HG03378 (cell line): Measurements from ENCODE around the gene ODC1.
"Not testable (repeated sequence)": the region's sequence is repeated elsewhere in the genome, so short reads cannot be mapped to it uniquely, and the experiment has no call there.

Source experiments
- ATAC-seq: cut with Tn5 transposase; IDR thresholded peaks from one replicate; pipeline ENCODE4 v1.9.1; 2021; ENCODE audit warnings: mild to moderate bottlenecking, moderate library complexity; ENCODE audit not compliant: unreplicated experiment

Gene ODC1

DNA sequence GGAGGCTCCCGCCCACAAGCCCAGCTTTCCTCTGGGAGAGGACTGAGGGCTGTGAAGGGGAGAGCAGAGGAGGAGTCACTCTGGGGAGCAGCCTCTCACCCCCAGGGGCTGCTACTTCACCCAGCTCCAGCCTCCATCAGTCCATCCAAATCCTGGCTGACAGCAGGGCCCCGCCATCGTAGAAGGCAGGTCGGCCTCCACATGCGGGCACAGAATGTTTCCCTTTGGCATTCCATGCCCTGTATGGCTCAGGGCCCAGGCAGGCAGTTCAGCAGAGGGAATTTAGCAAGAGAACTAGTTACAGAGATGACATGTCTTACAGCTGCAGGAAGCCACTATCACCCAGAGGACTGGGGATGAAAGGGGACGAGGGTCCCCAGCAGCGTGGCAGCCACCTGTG is 6.4 kb upstream of the ODC1 start:
- ATAC-seq: no peak

DNA sequence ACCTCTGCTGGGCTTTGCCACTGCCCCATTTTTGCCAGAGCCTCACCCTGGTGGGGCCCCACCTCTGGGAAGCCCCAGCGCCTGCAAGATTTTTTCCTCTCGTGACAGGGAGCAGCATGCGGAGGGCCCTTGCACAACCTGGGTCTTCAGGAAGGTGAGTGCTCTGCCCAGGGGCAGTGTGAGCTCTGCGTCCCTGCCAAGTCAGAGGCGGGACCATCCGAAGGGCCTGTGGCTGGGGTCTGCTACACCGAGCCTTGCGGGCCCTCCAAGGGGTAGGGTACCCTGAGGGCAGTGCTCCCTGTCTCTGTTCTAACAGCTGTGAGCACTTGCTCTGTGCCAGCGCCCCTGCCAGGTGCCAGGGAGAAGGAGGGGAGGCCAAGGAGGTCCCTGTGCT is 5.8 kb upstream of the ODC1 start:
- ATAC-seq: no peak

DNA sequence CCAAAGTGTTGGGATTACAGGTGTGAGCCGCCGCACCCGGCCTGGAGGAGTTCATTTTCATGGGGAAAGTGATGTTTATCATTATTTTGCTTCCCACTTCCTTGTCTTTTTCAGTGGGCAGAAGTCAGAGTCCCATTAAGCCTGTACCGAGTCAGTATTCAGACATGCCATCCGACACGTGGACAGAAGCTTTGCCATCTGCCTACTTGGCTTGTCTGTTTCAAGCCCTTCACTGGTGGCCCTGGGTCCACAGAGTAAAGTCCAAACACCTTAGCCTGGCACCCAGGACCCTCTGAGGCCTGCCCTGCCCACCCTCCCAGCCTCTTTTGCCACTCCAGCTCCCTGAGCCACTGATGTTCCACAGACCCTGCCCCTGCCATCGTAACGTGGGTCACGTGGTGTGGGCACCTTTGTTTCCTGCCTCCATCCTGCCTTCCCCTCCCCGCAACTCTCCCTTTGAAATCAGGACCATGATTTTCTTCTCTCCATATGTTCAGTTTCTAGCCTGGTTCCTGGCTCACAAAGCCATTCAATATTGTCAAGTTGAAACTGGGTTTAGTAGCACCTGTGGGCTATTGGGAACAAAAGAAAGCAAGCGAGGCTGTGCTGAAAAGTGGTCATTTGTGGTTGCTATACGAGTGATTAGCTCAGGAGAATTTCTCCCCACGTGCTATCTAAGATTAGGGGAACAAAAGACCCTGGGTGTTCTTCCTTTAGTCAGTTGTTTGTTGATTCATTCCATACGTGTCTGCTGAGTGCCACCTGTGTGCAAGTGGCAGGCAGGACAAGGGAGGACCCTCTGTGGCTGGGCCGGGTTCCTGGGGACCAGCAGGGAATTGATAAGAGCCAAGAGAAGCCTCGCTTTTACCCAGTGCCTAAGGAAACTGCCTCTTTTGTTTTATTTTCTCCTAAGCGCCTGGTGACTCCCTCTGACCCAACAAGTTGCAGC is 5.1 kb upstream of the ODC1 start:
- ATAC-seq: no peak

DNA sequence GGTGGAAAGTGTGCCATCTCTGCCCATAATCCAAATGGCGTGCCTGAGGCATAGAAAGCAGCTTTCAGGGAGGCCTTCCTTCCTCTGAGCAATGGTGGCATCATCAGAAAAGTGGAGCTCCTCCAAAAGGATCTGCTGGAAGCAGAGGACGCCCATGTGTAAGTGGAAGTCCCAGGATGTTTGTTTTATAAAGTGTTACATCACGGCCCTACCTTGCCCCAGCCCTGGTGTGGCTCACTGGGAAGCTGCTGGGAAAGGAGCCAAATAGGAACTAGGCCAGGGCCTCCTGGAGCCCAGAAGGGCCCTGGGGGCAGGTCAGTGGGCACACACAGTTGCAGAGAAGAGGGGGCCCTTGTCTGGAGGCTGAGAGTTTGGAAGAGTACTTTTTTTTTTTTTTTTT is 4.2 kb upstream of the ODC1 start:
- ATAC-seq: no peak

DNA sequence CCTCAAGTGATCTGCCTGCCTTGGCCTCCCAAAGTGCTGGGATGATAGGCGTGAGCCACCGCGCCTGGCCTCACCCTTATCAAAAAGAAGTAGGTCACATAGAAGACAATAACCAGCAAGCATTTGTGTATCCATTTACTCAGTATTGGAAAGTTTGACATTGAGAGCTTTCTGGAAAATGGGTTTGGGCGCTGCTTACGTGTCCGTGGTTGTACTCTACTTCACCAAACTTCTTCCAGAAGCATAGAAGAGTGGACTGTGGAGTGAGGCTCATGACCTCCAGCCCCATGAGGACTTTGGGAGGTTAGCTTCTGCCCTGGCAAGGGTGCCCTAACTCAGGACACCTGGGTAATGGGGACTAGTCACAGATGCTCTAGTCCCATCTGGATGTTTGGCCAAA is 3.7 kb upstream of the ODC1 start:
- ATAC-seq: no peak

DNA sequence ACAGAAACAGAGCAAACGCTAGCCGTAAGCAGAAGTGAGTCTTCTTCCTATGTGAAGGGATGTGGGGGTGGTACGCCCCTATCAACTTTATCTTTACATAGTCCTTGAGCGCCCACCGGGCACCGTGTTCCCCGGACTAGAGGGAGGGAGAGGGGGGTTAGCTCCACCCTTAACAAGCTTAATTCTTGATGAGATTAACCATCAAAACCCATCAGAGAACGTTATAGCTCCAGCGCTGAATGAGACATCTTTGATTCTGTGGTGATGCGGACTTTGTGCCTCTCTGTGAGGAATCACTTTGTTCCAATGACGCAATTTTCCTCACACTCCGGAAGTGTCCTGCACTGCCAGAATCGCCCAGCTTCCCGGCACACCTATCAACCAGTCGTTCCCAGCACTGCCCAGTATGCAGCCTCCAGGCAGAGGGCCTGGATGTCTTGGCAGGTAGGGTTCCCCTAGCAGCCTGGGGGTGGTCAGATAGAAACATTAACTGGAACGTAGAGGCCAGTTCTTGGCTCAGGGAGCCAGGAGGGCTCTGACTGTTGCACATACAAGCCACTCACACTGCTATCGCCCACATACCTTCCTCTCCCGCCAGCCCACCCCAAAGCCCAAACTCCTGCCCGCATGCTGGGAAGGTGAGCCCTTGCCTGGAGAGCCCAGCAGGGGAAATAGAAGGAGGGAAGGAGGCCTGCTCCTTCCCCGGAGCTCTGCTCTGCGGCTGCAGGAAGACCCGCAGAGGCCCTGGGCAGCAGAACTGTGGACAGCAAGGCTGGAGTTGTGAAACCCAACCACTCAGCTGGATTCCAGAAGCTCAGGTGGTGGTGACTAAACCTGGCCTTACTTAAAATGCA is 1.9 kb upstream of the ODC1 start:
- no peak for ATAC-seq

DNA sequence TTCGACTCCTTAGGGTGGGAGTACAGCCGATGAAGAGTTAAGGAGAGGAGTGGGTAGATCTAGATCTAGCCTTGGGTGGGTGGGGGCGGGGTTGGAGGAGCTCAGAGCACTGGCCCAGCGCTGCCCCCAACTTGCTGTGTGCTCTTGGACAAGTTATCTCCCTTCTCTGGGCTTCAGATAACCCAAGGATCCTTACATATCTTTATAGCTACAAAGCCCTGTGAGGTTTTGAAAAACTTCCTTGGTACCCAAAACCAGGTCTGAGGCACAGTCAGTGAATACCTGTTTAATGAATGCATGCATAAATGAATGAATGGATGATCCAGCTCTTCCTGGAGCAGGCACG is 1.3 kb upstream of the ODC1 start:
- ATAC-seq: no peak

DNA sequence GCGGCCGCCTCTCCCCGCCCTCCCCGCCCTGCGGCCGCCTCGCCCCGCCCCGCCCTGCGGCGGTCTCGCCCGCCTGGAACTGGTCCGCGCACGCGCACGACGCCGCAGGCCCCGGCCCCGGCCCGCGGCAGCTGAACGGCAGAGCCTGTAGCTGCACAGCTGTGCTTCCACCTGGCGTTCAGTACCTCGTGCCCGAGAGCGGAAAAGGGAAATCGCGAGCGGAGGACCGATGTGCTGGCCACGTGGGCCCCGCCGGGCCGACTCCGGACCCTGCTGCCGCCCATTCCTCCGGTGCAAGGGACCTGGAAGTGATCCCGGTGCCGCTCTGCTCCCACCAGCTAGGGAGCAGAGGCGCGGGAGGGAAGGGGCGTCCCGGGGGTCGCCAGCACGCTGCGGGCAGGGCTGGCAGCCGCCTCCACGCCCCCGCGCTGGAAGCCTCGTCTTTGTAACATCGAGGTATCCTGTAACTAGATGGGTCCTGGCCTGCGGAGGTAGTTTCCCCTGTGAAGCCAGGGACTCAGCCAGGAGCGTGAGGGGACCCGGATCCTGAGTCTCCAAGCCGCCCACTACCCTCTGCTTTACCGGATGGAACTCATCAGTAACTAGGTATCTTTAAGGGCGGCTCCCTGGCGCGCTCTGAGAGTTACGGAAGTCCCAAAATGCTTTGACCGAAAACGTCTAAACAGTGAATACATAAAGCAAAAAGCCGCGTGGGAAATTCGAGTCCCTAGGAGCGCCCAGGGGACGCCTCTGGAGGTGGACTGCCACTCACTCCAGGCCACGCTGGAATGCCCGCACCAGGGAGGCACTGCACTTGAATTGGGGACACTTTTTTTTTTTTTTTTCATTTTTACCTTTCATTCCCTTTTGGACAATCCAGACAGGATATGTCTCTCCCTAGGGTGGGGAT is 704 bp upstream of the ODC1 start:
- ATAC-seq: peak; percentile 46

DNA sequence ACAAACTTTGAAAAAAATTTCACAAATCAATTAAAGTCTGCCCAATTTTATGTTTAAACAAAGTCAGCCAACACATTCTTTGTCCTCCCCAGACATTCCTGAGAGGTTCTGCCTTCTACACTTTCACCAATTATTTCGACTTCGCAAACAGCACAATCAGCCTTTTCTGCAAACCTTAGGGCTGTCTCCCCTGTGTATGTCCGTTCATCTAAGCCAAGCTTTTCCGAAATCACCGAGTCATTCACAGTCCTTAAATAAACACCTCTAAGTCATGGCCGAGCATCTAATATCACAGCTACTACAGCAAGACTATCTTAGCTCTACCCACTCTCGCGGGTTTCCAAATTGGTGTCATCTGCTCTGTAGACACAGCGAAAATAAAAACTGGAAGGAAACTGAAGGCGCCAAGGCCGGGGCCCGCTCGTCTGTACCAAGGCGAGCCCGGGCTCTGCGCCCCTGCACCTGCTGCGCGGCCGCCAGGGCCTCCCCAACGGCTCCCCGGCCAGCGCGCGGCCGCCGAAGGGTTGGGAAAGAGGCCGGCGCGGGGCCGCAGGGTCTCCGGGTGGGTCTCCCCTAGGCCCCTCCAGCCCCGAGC is 730 bp downstream of the ODC1 start:
- ATAC-seq: peak; percentile 20

DNA sequence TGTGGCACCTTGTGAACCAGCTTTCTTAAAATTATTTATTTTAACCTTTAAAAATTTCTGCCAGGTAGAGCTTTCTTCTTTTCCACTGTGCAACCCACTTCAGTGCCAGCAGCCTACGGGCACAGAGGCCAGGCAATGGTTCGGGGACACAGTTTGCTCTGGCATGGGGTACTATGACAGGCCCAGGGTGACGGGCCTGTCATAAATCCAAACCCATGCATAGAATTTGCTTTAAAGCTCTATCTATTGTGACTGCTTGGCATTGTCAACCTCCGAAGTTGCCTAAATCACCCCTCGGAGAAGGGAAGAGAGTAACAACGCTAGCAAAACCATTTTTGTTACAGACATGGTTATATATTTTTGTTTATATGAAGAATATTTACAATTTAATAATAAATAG is 1.5 kb downstream of the ODC1 start:
- no peak for ATAC-seq

DNA sequence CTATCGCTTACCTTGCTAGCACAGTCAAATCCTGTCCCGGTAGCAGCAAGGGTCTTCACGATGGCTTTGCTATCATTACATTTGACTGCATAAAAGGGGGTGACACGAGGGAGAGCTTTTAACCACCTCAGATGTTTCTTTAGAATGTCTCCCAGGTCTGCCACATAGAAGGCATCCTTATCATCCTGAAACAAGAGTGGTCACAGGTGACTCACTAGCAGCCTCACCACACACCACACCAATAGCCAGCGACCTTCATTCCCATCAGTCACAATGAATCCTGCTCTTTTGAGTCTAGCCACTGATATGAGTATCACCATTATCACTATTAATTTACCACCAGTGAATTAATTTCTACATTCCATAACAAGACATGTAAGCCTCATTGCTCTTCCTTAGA is 3.7 kb downstream of the ODC1 start:
- ATAC-seq: no peak

DNA sequence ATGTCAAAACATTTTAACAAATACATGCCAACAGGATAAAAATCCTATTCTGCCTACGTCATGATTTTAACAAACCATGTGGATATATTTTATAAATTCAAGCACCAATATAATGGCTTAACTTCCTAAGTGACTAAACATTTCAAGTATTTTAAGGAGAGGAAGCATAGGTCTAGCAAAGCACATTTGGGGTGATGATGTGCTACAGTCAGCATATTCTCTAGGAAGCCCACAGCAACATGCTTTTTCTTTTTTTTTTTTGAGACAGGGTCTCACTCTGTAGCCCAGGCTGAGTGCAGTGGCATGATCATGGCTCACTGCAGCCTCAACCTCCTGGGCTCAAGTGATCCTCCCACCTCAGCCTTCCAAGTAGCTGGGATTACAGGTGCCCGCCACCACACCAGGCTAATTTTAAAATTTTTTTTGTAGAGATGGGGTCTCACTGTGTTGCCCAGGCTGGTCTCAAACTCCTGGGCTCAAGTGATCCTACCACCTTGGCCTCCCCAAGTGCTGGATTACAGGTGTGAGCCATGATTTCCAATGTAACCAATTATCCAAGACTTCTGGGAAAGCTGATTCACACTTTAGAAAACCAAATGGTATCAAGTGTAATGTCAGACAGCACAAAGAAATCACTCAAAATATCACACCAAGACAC is 5.5 kb downstream of the ODC1 start:
- ATAC-seq: not testable (repeated sequence)

DNA sequence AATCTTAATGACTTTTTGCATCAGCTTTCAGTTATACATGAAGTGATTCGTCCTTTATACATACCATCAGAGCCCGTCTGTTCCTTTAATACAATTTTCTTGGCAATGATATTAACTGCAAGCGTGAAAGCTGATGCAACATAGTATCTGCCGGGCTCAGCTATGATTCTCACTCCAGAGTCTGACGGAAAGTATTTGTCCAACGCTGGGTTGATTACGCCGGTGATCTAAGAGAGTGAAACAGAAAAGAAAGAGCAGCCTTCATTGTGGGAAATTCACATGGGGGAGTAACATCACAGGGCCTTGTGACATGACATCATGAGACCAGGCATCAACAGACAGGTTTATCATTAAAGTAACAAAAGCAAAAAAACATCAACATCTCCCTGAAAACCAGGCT is 6.2 kb downstream of the ODC1 start:
- no peak for ATAC-seq

DNA sequence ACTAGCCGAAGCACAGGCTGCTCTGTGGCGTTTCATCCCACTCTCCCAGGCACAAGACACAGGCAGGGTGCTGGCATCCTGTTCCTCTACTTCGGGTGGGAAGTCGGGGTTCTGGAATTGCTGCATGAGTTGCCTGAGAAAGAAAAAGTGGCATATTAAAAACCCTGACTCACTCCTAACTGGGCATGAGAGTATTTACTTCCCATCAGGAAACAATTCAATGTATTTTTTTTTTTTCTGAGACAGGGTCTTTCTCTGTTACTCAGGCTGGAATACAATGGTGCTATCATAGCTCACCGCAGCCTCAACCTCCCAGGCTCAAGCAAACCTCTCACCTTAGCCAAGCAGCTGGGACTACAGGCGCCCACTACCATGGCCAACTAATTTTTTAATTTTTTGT is 7.4 kb downstream of the ODC1 start:
- no peak for ATAC-seq

DNA sequence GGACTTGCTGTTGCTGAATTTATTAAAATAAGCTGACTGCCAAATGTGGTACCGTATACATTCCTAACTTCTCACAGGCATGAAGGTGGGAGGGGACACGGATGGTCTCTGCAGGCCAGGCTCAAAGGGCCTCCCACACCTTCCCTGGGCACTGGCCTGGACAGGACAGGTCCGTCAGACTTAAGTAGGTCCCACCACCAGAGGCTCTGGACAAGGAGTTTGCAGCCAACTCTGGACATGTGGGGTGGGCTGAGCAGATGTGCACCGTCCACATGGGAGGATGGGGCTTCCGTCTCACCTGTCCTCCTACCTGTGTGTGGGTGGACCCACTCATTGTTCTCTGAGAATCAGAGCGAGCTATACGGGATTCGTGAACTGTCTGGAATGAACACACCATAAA is 8.2 kb downstream of the ODC1 start:
- ATAC-seq: no peak

DNA sequence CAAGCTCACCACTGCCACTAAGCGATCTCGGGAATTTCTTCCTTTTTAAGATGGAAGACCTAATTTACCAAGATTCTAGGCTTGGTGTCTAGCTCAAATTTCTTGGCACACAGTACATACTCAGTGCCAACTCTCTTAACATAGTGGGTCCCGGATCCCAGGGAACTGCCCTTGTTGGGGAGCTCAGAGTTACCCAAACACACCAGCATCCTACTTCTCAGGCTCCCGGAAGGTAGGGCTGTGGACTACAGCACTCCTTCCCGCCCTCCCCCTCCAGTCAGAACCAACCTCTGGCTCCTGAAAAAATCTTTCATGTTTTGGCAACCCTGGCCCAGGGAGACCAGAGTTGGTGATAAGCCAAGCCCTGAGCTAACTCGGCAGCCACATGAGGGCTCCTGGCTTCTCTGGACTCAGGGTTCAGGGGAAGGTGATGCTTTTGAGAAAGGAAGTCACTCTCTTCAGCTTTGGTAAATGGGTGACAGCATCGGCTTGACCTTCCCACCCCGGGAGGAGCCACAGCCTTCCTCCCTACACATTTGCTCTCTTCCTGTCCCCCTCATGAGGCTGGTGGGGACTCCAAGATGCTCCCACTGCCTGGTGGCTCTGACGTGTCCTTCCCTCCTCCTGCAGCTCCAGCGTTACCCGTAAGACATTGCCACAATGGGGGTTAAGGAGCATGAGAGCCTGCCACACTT is 8.8 kb downstream of the ODC1 start:
- ATAC-seq: no peak

DNA sequence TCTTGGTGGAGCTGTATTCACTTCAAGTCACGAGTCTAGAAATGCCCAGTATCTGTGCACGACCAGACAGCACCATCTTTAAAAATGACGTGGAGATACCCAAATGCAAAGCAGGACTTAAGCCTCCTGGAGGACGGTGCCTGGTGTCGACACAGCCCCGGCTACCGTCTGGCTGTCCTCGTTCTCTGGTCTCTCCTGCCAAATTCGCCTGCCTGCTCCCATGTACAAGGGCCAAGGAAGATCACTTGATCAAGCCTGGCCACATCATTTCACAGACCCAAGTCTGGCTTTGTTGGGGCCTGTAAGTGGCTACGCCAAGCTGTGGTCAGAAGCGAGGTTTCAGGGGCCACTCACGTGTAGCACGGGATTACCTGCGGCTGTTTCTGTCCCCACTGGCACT is 9.4 kb downstream of the ODC1 start:
- no peak for ATAC-seq

DNA sequence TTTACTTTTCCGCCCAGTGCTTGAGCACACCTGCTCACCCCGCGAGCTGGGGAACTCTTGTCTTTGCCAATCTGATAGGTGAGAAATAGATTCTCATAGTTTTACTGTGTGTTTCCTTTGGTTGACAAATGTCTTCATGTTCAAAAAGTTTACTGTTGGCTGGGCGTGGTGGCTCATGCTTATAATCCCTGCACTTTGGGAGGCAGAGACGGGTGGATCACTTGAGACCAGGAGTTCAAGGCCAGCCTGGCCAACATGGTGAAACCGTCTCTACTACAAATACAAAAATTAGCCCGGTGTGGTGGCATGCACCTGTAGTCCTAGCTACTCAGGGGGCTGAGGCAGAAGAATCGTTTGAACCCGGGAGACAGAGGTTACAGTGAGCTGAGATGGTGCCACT is 10.3 kb downstream of the ODC1 start:
- ATAC-seq: no peak

DNA sequence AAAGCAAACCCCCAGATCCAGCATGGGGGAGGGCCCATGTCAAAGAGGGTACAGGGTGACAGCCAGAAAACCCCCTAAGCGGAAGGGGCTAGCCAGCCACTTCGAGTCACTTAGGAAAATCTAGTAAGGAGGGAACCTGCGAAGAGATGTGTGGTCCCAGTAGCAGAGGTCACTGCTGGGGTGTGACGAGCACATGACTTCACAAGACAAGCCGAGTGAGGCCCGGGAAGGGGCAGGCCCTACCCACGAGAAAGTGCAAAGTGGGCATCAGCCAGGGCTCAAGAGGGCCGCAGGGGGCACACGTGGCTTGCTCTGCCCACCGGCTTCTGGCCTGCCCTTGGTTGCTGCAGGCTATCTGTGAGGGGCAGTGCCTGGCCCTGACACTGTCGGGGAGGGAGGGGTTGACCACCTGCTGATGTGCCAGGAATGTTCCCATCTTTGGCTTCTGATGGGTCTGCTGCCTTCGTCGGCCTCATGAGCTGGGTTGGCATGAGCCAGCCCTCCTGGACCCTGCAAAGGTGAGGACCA is 11.5 kb downstream of the ODC1 start:
- no peak for ATAC-seq
